K562 (cell line): ENCODE measurements around the gene LLGL1. TPM values are rescaled to one million over a fixed set of nuclear protein-coding genes. Genes with fewer than 3 reads are reported as not detected.

Experiments used
- CREB1 ChIP-seq, 2 experiments: sonication (generic) in 1 of 2; formaldehyde crosslinking in 1 of 2; IDR thresholded peaks; 2 replicates each; pipeline versions ENCODE4 v1.6.1 to v1.8.0; 2012 to 2022; ENCODE audit warnings: inconsistent platforms in 1 of 2, mild to moderate bottlenecking in 1 of 2, missing genetic modification reagents in 1 of 2, moderate library complexity in 1 of 2
- DDX20 ChIP-seq: fragments of 450-650 bp; IDR thresholded peaks from 2 replicates; pipeline ENCODE4 v1.6.1; 2016; ENCODE audit warnings: missing genetic modification characterization, low read depth, mild to moderate bottlenecking, missing compliant biosample characterization, moderate library complexity
- DPF2 ChIP-seq: fragments of 450-650 bp; IDR thresholded peaks from 2 replicates; pipeline ENCODE4 v1.6.1; 2016
- E2F8 ChIP-seq: fragments of 450-650 bp; IDR thresholded peaks from 2 replicates; pipeline ENCODE4 v1.7.1; 2018; ENCODE audit warnings: mild to moderate bottlenecking, low read depth; ENCODE audit not compliant: partially characterized antibody
- ETV6 ChIP-seq, 3 experiments: fragments of 150-350 bp in 1 of 3; sonication (generic) in 1 of 3; formaldehyde crosslinking in 1 of 3; IDR thresholded peaks; 2 replicates each; pipeline versions ENCODE4 v1.6.1 to v1.8.0; 2014 to 2022; ENCODE audit warnings: borderline replicate concordance in 2 of 3, low read depth in 2 of 3, antibody characterized with exemption in 1 of 3, low read length in 1 of 3, mild to moderate bottlenecking in 1 of 3, missing genetic modification reagents in 1 of 3
- FOXJ3 ChIP-seq: sonication (generic); formaldehyde crosslinking; IDR thresholded peaks from 2 replicates; pipeline ENCODE4 v1.4.0; 2020; ENCODE audit warnings: mild to moderate bottlenecking, missing genetic modification reagents
- HCFC1 ChIP-seq: IDR thresholded peaks from 2 replicates; pipeline ENCODE4 v1.6.1; 2012; ENCODE audit warnings: low read depth, low read length, improper control_type of control experiment
- HNRNPH1 ChIP-seq: fragments of 200-400 bp; formaldehyde crosslinking; optimal IDR thresholded peaks from 2 replicates; pipeline ENCODE3; 2017; ENCODE audit warnings: low read depth, mild to moderate bottlenecking, low read length, moderate library complexity
- HNRNPLL ChIP-seq: fragments of 200-400 bp; formaldehyde crosslinking; IDR thresholded peaks from 2 replicates; pipeline ENCODE4 v1.6.1; 2017; ENCODE audit warnings: low read length, low read depth, mild to moderate bottlenecking; ENCODE audit not compliant: poor library complexity, severe bottlenecking
- KAT8 ChIP-seq: fragments of 450-650 bp; IDR thresholded peaks from 2 replicates; pipeline ENCODE4 v1.6.1; 2016; ENCODE audit warnings: low read depth, mild to moderate bottlenecking
- MYC ChIP-seq, 2 experiments: fragments of 250-450 bp in 1 of 2; sonication (Bioruptor Pico) in 1 of 2; IDR thresholded peaks; 2 replicates each; pipeline versions ENCODE4 v1.5.1 to v1.6.1; 2012 to 2021; ENCODE audit warnings: low read depth in 2 of 2, borderline replicate concordance in 1 of 2, improper control_type of control experiment in 1 of 2, low read length in 1 of 2, mild to moderate bottlenecking in 1 of 2, moderate library complexity in 1 of 2
- NR4A1 ChIP-seq, 2 experiments: fragments of 250-450 bp in 1 of 2; fragments of 450-650 bp in 1 of 2; sonication (Bioruptor Pico) in 1 of 2; IDR thresholded peaks; 2 replicates each; pipeline versions ENCODE4 v1.4.0 to v1.6.1; 2016 to 2020; ENCODE audit warnings: mild to moderate bottlenecking in 2 of 2, missing compliant biosample characterization in 1 of 2, missing genetic modification characterization in 1 of 2, moderate library complexity in 1 of 2
- NRF1 ChIP-seq, 2 experiments: fragments of 450-650 bp; IDR thresholded peaks in 1 of 2; conservative IDR thresholded peaks in 1 of 2; 2 replicates each; pipeline ENCODE4 v1.6.1; 2014; ENCODE audit warnings: mild to moderate bottlenecking in 2 of 2
- POLR2A ChIP-seq: fragments of 450-650 bp; conservative IDR thresholded peaks from 2 replicates; pipeline ENCODE4 v1.6.1; 2016
- RBBP5 ChIP-seq: fragments of 200-600 bp; sonication (generic); IDR thresholded peaks from 2 replicates; pipeline ENCODE4 v1.6.1; 2012; ENCODE audit warnings: borderline replicate concordance, mild to moderate bottlenecking, low read length, control low read depth, inconsistent platforms; ENCODE audit not compliant: insufficient read depth, poor library complexity, severe bottlenecking
- RCOR1 ChIP-seq, 2 experiments: IDR thresholded peaks; 2 replicates each; pipeline ENCODE4 v1.6.1; 2012; ENCODE audit warnings: low read depth in 2 of 2, low read length in 2 of 2, borderline replicate concordance in 1 of 2, improper control_type of control experiment in 1 of 2
- SIX5 ChIP-seq, 2 experiments: IDR thresholded peaks; 2 replicates each; pipeline ENCODE4 v1.6.1; 2011; ENCODE audit warnings: low read length in 2 of 2, borderline replicate concordance in 1 of 2, low read depth in 1 of 2, mild to moderate bottlenecking in 1 of 2, moderate library complexity in 1 of 2; ENCODE audit not compliant: insufficient read depth in 1 of 2
- SRSF9 ChIP-seq: fragments of 200-400 bp; formaldehyde crosslinking; IDR thresholded peaks from 2 replicates; pipeline ENCODE4 v1.6.1; 2017; ENCODE audit warnings: low read depth, low read length, borderline replicate concordance
- TAL1 ChIP-seq: fragments of 450-650 bp; IDR thresholded peaks from 2 replicates; pipeline ENCODE4 v1.6.1; 2016; ENCODE audit warnings: mild to moderate bottlenecking
- TCF15 ChIP-seq: fragments of 250-450 bp; sonication (Bioruptor Pico); IDR thresholded peaks from 2 replicates; pipeline ENCODE4 v1.8.0; 2022; ENCODE audit warnings: moderate library complexity, mild to moderate bottlenecking, inconsistent platforms
- ZBED1 ChIP-seq: IDR thresholded peaks from 2 replicates; pipeline ENCODE4 v1.6.1; 2014
- ZNF512 ChIP-seq: IDR thresholded peaks from 2 replicates; pipeline ENCODE4 v1.6.1; 2016; ENCODE audit warnings: missing genetic modification characterization, missing compliant biosample characterization
- polyA plus RNA-seq, 8 experiments: library from polyadenylated mRNA; depleted of rRNA in 4 of 8; stranded (reverse) in 5 of 8; unstranded in 3 of 8; fragments of >200 nt; fragmentation: Nextera tagmentation in 2 of 8; fragmentation: Illumina TruSeq in 1 of 8; extraction: Ambion mirVana in 2 of 8; extraction: Trizol in 1 of 8; gene quantifications; 2 replicates each; pipeline versions ENCODE4 v1.2.1 to v1.2.3, GENCODE V29; 2011 to 2014; ENCODE audit warnings: inconsistent platforms in 1 of 8, missing spikeins in 1 of 8
- total RNA-seq, 7 experiments: library from RNA; depleted of rRNA in 6 of 7; stranded (reverse); fragments of >200 nt in 6 of 7; fragmentation: Illumina TruSeq in 2 of 7; extraction: Trizol in 2 of 7; gene quantifications; 2 replicates each; pipeline versions ENCODE4 v1.2.1 to v1.2.3, GENCODE V29; 2011 to 2021; ENCODE audit warnings: low replicate concordance in 1 of 7

The LLGL1 gene
- total and polyA plus RNA-seq, 9 of the 15 experiments (the other 6 are each of a cell fraction or from before 2014, with no cell fraction given), result 0.11 to 12.9 (median 5.3) TPM; not detected in 1

- no peak for TF ChIP-seq E2F8
- TF ChIP-seq NR4A1 (CRISPR knock-in tag; IDR thresholded peaks at IDR 0.05), result no peak
- no peak for TF ChIP-seq NR4A1 (tag; IDR thresholded peaks at IDR 0.05)
- no peak for TF ChIP-seq DPF2
- no peak for TF ChIP-seq SIX5 (IDR thresholded peaks at IDR 0.05; ENCODE audit: borderline replicate concordance in 1 of 2, insufficient read depth in 1 of 2, low read depth in 1 of 2, low read length in 2 of 2)
- TF ChIP-seq RBBP5, result peak; percentile 65
- TF ChIP-seq HNRNPLL, result peak; percentile 52
- no peak; the same call in 1 of the 2 replicates for TF ChIP-seq POLR2A
- TF ChIP-seq HCFC1, result no peak
- TF ChIP-seq MYC (IDR thresholded peaks at IDR 0.05; ENCODE audit: low read depth, low read length), result no peak; the same call in 1 of the 2 replicates
- TF ChIP-seq MYC (CRISPR knock-in tag; IDR thresholded peaks at IDR 0.05; ENCODE audit: borderline replicate concordance, low read depth), result no peak
- TF ChIP-seq ZBED1, result no peak
- no peak for TF ChIP-seq RCOR1 (IDR thresholded peaks at IDR 0.05; ENCODE audit: borderline replicate concordance in 1 of 2, low read depth in 2 of 2, low read length in 2 of 2)
- TF ChIP-seq DDX20 (tag), result no peak
- no peak for TF ChIP-seq SRSF9
- peak; percentile 47; the same call in 1 of the 2 replicates for TF ChIP-seq CREB1 (IDR thresholded peaks at IDR 0.05)
- peak; percentile 67; the same call in 1 of the 2 replicates for TF ChIP-seq CREB1 (CRISPR knock-in tag; IDR thresholded peaks at IDR 0.05)
- no peak for TF ChIP-seq TCF15 (CRISPR knock-in tag)
- TF ChIP-seq ETV6 (IDR thresholded peaks at IDR 0.05; ENCODE audit: borderline replicate concordance in 1 of 2, low read depth in 2 of 2, low read length in 1 of 2), result no peak
- TF ChIP-seq ETV6 (CRISPR knock-in tag; IDR thresholded peaks at IDR 0.05; ENCODE audit: borderline replicate concordance), result no peak
- TF ChIP-seq TAL1, result no peak
- TF ChIP-seq FOXJ3 (CRISPR knock-in tag), result no peak
- TF ChIP-seq HNRNPH1, result no peak
- TF ChIP-seq KAT8, result no peak
- peak; percentile 77 to 80 for TF ChIP-seq NRF1 (conservative IDR thresholded peaks at IDR 0.05 in 1 of 2, IDR thresholded peaks at IDR 0.05 in 1 of 2)
- TF ChIP-seq ZNF512 (tag), result no peak
Observed at GRCh38 chr17:18260332-18261145, 35.1 kb downstream of the LLGL1 start, which contains the start of gene MIEF2 (continued).
